Kidney (tissue), 14 donors: ENCODE measurements around the gene DNAJB1. TPM values are rescaled to one million over a fixed set of nuclear protein-coding genes. Genes with fewer than 3 reads are reported as not detected.

ENCODE experiments used
- DNase-seq, 5 donors: peaks; one replicate each; pipeline ENCODE4 v3.0.0-alpha.2; 2013 to 2020
- FAIRE-seq: peaks from 2 replicates; lab custom pipeline; 2012; peaks lifted over from hg19 to GRCh38; lab: Jason Lieb, UNC
- H3K27ac ChIP-seq, 2 donors: one replicate each; pipeline ENCODE4 v1.7.0; 2013; ENCODE audit warnings: low read depth in 2 of 2, low read length in 2 of 2, inconsistent platforms in 1 of 2
- H3K27me3 ChIP-seq: one replicate; pipeline ENCODE4 v1.7.1; 2013; ENCODE audit warnings: low read length, inconsistent platforms; ENCODE audit not compliant: control insufficient read depth, insufficient read depth
- H3K36me3 ChIP-seq, 3 donors: one replicate each; pipeline versions ENCODE4 v1.7.0 to v1.7.1; 2013; ENCODE audit warnings: low read length in 3 of 3, control low read depth in 1 of 3, inconsistent platforms in 1 of 3; ENCODE audit not compliant: insufficient read depth in 3 of 3, control insufficient read depth in 2 of 3
- H3K4me1 ChIP-seq, 3 donors: one replicate each; pipeline versions ENCODE4 v1.7.0 to v1.7.1; 2013; ENCODE audit warnings: low read length in 3 of 3, inconsistent platforms in 1 of 3, low read depth in 1 of 3; ENCODE audit not compliant: control insufficient read depth in 2 of 3, insufficient read depth in 2 of 3
- H3K4me3 ChIP-seq, 3 donors: one replicate each; pipeline versions ENCODE4 v1.7.0 to v1.8.1; 2013; ENCODE audit warnings: low read length in 3 of 3, control low read depth in 1 of 3, inconsistent platforms in 1 of 3
- H3K9ac ChIP-seq, 3 donors: one replicate each; pipeline versions ENCODE4 v1.7.0 to v1.7.1; 2013; ENCODE audit warnings: low read length in 3 of 3, control low read depth in 1 of 3, inconsistent platforms in 1 of 3
- H3K9me3 ChIP-seq, 3 donors: one replicate each; pipeline versions ENCODE4 v1.7.0 to v1.7.1; 2013; ENCODE audit warnings: low read length in 3 of 3, control low read depth in 1 of 3, inconsistent platforms in 1 of 3; ENCODE audit not compliant: control insufficient read depth in 2 of 3, insufficient read depth in 1 of 3
- CTCF ChIP-seq: IDR thresholded peaks from 3 replicates; pipeline ENCODE4 v1.5.1; 2012; ENCODE audit warnings: mild to moderate bottlenecking, moderate library complexity, borderline replicate concordance; ENCODE audit not compliant: insufficient read depth; ENCODE audit errors: extremely low read depth
- intact Hi-C: fragments of 100-400 bp; cut with DNase I; formaldehyde crosslinking; loops from one replicate; pipeline ENCODE4 v1.11.1; 2022
- polyA plus RNA-seq: library from polyadenylated mRNA; stranded (reverse); fragments of 350-450 nt; fragmentation: Illumina TruSeq; extraction: RNeasy Lipid Tissue Mini Kit (QIAGEN cat#74804); gene quantifications from one replicate; pipeline ENCODE4 v1.2.3, GENCODE V29; 2014; ENCODE audit warnings: low read depth, low replicate concordance; ENCODE audit not compliant: insufficient read depth
- total RNA-seq: library from RNA; stranded (reverse); fragmentation: NEBNext Ultra II Directional; extraction: Animal tissue kit (Norgen Biotek cat#: 25700); gene quantifications from one replicate; pipeline ENCODE4 v1.2.1, GENCODE V29; 2021
- donor health status: control.
- donor health status: control.
- donor health status: control.
- donor health status: control.
- donor health status: control.
- donor health status: DM: yes; HTN: yes; CAD: no.
- donor health status: Normal renal cell carcinoma (clear cell type).

Gene DNAJB1
- total and polyA plus RNA-seq, 2 donors from 2014 or later, result 77.9 to 122 TPM

GRCh38 chr19:14526423-14526822 is 8.2 kb upstream of the DNAJB1 start:
- no peak overlapping the region for H3K4me3 ChIP-seq
- no peaks in the 10 kb centered on the region for H3K9me3 ChIP-seq
- no peaks in the 10 kb centered on the region for H3K36me3 ChIP-seq
- H3K9ac ChIP-seq, result no peak overlapping the region
- intact Hi-C loops, result no loop called here
- H3K27ac ChIP-seq, result no peak overlapping the region
- H3K27me3 ChIP-seq, result no peaks in the 10 kb centered on the region
- FAIRE-seq (no peak), DNase-seq (no peak)
- TF ChIP-seq CTCF, result no peak
- H3K4me1 ChIP-seq, result no peaks in the 10 kb centered on the region

- intact Hi-C loops, result no loop called here
- no peak for TF ChIP-seq CTCF
- no peak for DNase-seq
- H3K9me3 ChIP-seq, result no peaks in the 10 kb centered on the region
- no peak overlapping the region for H3K9ac ChIP-seq
- no peak overlapping the region for H3K4me3 ChIP-seq
- no peaks in the 10 kb centered on the region for H3K4me1 ChIP-seq
- H3K27ac ChIP-seq, result no peak overlapping the region
- H3K27me3 ChIP-seq, result no peaks in the 10 kb centered on the region
- no peak for FAIRE-seq
- no peaks in the 10 kb centered on the region for H3K36me3 ChIP-seq
These were observed 7.5 kb upstream of the DNAJB1 start for GRCh38 chr19:14525729-14526128.

GRCh38 chr19:14520543-14520942 is 2.3 kb upstream of the DNAJB1 start:
- intact Hi-C loops, result no loop called here
- Histone ChIP-seq H3K9ac (no peak overlapping the region), H3K4me3 (no peak overlapping the region), H3K4me1 (peaks cover 0 to 14% (median 10%) of the 10 kb centered on the region in 3 donors), H3K27me3 (no peaks in the 10 kb centered on the region), H3K27ac (no peak overlapping the region), H3K9me3 (no peaks in the 10 kb centered on the region), H3K36me3 (peaks cover 0 to 10% (median 9%) of the 10 kb centered on the region in 3 donors)
- DNase-seq (no peak), FAIRE-seq (no peak)
- no peak for TF ChIP-seq CTCF

GRCh38 chr19:14519860-14520407 is 1.7 kb upstream of the DNAJB1 start:
- peak overlapping the region in 1 of 2 donors; percentile 23 for H3K27ac ChIP-seq
- H3K27me3 ChIP-seq, result no peaks in the 10 kb centered on the region
- peaks cover 5 to 16% (median 15%) of the 10 kb centered on the region in 3 donors for H3K36me3 ChIP-seq
- TF ChIP-seq CTCF, result no peak
- FAIRE-seq, result no peak
- intact Hi-C loops, result no loop called here
- H3K9ac ChIP-seq, result no peak overlapping the region
- peaks cover 0 to 19% (median 16%) of the 10 kb centered on the region in 3 donors for H3K4me1 ChIP-seq
- H3K4me3 ChIP-seq, result no peak overlapping the region
- H3K9me3 ChIP-seq, result no peaks in the 10 kb centered on the region
- DNase-seq, result no peak
